ENCODE results near the gene HPCAL1.

Gene HPCAL1

GRCh38 chr2:10312437-10312957, 9.8 kb downstream of the HPCAL1 start:
- FAIRE-seq (no peak), DNase-seq (ENCODE audit: insufficient read length, low spot score) (no peak)

GRCh38 chr2:10316336-10316735, 13.6 kb downstream of the HPCAL1 start:
- TF ChIP-seq CTCF (IDR thresholded peaks at IDR 0.05; ENCODE audit: insufficient read depth, missing control alignments) = no peak
- FAIRE-seq (no peak), DNase-seq (ENCODE audit: insufficient read length, low spot score) (no peak)

More at GRCh38 chr2:10312437-10312957, 9.8 kb downstream of the HPCAL1 start:
- TF ChIP-seq CTCF (IDR thresholded peaks at IDR 0.05; ENCODE audit: insufficient read depth, missing control alignments) = no peak

- DNase-seq (ENCODE audit: insufficient read length, low spot score) (no peak), FAIRE-seq (no peak)
- TF ChIP-seq CTCF (IDR thresholded peaks at IDR 0.05; ENCODE audit: insufficient read depth, missing control alignments) = no peak
Measured at GRCh38 chr2:10316860-10317259, 14.2 kb downstream of the HPCAL1 start.

DNA sequence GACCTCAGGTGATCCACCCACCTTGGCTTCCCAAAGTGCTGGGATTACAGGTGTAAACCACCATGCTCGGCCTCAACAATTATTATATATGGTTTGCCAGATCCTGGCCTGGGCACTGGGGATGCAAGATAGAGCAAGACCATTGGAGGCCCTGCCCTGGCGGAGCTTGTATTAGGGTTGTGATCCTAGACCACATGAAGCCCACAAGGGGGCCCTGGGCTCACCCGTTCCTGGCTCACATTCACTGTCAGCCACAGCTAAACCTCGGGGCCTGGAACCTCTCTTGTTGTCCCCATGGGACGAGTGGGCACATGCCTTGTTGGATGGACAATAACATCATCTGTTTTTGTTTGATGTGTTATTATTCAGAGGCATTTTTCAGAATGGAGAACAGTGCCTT, 14.9 kb downstream of the HPCAL1 start:
- TF ChIP-seq CTCF (IDR thresholded peaks at IDR 0.05; ENCODE audit: insufficient read depth, missing control alignments) = no peak
- DNase-seq (ENCODE audit: insufficient read length, low spot score) = no peak
- FAIRE-seq = no peak

GRCh38 chr2:10318345-10318744, 15.6 kb downstream of the HPCAL1 start:
- no peak for TF ChIP-seq CTCF (IDR thresholded peaks at IDR 0.05; ENCODE audit: insufficient read depth, missing control alignments)
- FAIRE-seq = no peak
- DNase-seq (ENCODE audit: insufficient read length, low spot score) = no peak

- TF ChIP-seq CTCF (IDR thresholded peaks at IDR 0.05; ENCODE audit: insufficient read depth, missing control alignments) = no peak
- FAIRE-seq (no peak), DNase-seq (ENCODE audit: insufficient read length, low spot score) (no peak)
Measured at GRCh38 chr2:10319892-10320574, 17.3 kb downstream of the HPCAL1 start.

DNA sequence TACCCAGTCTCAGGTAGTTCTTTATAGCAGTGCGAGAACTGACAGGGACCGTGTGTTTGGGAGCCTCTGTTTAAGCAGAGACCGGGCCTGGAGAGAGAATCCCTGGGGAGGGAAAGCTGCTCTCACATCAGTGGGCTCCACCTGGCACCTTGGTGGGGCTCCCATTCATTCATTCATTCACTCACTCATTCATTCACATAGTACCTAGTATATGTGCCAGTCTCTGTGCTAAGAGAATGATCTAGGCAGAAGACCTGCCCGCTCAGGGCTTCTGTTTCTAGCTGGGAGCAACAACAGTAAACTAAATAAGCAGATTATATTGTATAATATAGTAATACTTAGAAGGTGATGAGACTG, 17.8 kb downstream of the HPCAL1 start:
- DNase-seq (ENCODE audit: insufficient read length, low spot score) (no peak), FAIRE-seq (no peak)
- no peak for TF ChIP-seq CTCF (IDR thresholded peaks at IDR 0.05; ENCODE audit: insufficient read depth, missing control alignments)

All from D721Med (cell line).